Measurements from ENCODE around the gene MAOB. TPM values are rescaled to one million over a fixed set of nuclear protein-coding genes. Genes with fewer than 3 reads are reported as not detected.

MAOB gene
- polyA plus RNA-seq, 1 experiment, result 0.52 TPM

GRCh38 chrX:43827791-43828190, 54.5 kb downstream of the MAOB start:
- CTCF ChIA-PET, result no interaction called here
- Histone ChIP-seq H3K27me3 (ENCODE audit: control insufficient read depth, insufficient read depth, low read length) (no peaks in the 10 kb centered on the region), H3K4me3 (ENCODE audit: low read depth, low read length) (no peak overlapping the region), H3K9me3 (ENCODE audit: control insufficient read depth, insufficient read depth, low read length) (no peaks in the 10 kb centered on the region), H3K27ac (ENCODE audit: low read depth, low read length) (no peak overlapping the region)
- POLR2A ChIA-PET, result no interaction called here
- DNase-seq (ENCODE audit: low read depth, low spot score), result no peak
- no peak for TF ChIP-seq CTCF (IDR thresholded peaks at IDR 0.05; ENCODE audit: low read depth, low read length)

GRCh38 chrX:43822014-43822413, 60.2 kb downstream of the MAOB start:
- H3K27me3 ChIP-seq (ENCODE audit: control insufficient read depth, insufficient read depth, low read length), result no peaks in the 10 kb centered on the region
- H3K4me3 ChIP-seq (ENCODE audit: low read depth, low read length), result no peak overlapping the region
- DNase-seq (ENCODE audit: low read depth, low spot score), result no peak
- POLR2A ChIA-PET, result no interaction called here
- H3K9me3 ChIP-seq (ENCODE audit: control insufficient read depth, insufficient read depth, low read length), result no peaks in the 10 kb centered on the region
- TF ChIP-seq CTCF (IDR thresholded peaks at IDR 0.05; ENCODE audit: low read depth, low read length), result no peak
- no peak overlapping the region for H3K27ac ChIP-seq (ENCODE audit: low read depth, low read length)
- CTCF ChIA-PET, result no interaction called here

GRCh38 chrX:43817444-43817843, 64.8 kb downstream of the MAOB start:
- ChIA-PET CTCF (no interaction called here), POLR2A (no interaction called here)
- Histone ChIP-seq H3K4me3 (ENCODE audit: low read depth, low read length) (no peak overlapping the region), H3K27ac (ENCODE audit: low read depth, low read length) (no peak overlapping the region), H3K9me3 (ENCODE audit: control insufficient read depth, insufficient read depth, low read length) (no peaks in the 10 kb centered on the region), H3K27me3 (ENCODE audit: control insufficient read depth, insufficient read depth, low read length) (no peaks in the 10 kb centered on the region)
- no peak for TF ChIP-seq CTCF (IDR thresholded peaks at IDR 0.05; ENCODE audit: low read depth, low read length)
- DNase-seq (ENCODE audit: low read depth, low spot score), result no peak

GRCh38 chrX:43815209-43815608, 67.0 kb downstream of the MAOB start:
- Histone ChIP-seq H3K27ac (ENCODE audit: low read depth, low read length) (no peak overlapping the region), H3K27me3 (ENCODE audit: control insufficient read depth, insufficient read depth, low read length) (no peaks in the 10 kb centered on the region), H3K4me3 (ENCODE audit: low read depth, low read length) (no peak overlapping the region), H3K9me3 (ENCODE audit: control insufficient read depth, insufficient read depth, low read length) (no peaks in the 10 kb centered on the region)
- DNase-seq (ENCODE audit: low read depth, low spot score), result no peak
- CTCF ChIA-PET, result no interaction called here
- no peak for TF ChIP-seq CTCF (IDR thresholded peaks at IDR 0.05; ENCODE audit: low read depth, low read length)
- POLR2A ChIA-PET, result no interaction called here

- H3K9me3 ChIP-seq (ENCODE audit: control insufficient read depth, insufficient read depth, low read length), result no peaks in the 10 kb centered on the region
- no peak overlapping the region for H3K27ac ChIP-seq (ENCODE audit: low read depth, low read length)
- no peaks in the 10 kb centered on the region for H3K27me3 ChIP-seq (ENCODE audit: control insufficient read depth, insufficient read depth, low read length)
- no peak overlapping the region for H3K4me3 ChIP-seq (ENCODE audit: low read depth, low read length)
- TF ChIP-seq CTCF (IDR thresholded peaks at IDR 0.05; ENCODE audit: low read depth, low read length), result no peak
- DNase-seq (ENCODE audit: low read depth, low spot score), result no peak
- CTCF ChIA-PET, result no interaction called here
- POLR2A ChIA-PET, result no interaction called here
These were observed 68.4 kb downstream of the MAOB start for GRCh38 chrX:43813898-43814297.
